H1 (cell line): Measurements from ENCODE around the gene HOXA11. TPM values are rescaled to one million over a fixed set of nuclear protein-coding genes. Genes with fewer than 3 reads are reported as not detected.

Experiments
- BRCA1 ChIP-seq: IDR thresholded peaks from 2 replicates; pipeline ENCODE4 v1.6.1; 2012; ENCODE audit warnings: low read depth, low read length, improper control_type of control experiment
- CHD7 ChIP-seq: fragments of 300-600 bp; sonication (generic); IDR thresholded peaks from 2 replicates; pipeline ENCODE4 v1.7.1; 2012; ENCODE audit warnings: low read length, moderate library complexity, mild to moderate bottlenecking, inconsistent platforms; ENCODE audit not compliant: insufficient replicate concordance
- FOSL1 ChIP-seq: IDR thresholded peaks from 2 replicates; pipeline ENCODE4 v1.6.1; 2011; ENCODE audit warnings: mild to moderate bottlenecking, low read depth, low read length, moderate library complexity; ENCODE audit not compliant: insufficient read depth
- KDM5A ChIP-seq: fragments of 200-600 bp; IDR thresholded peaks from 2 replicates; pipeline ENCODE4 v1.7.1; 2012; ENCODE audit warnings: mild to moderate bottlenecking, low read length, inconsistent platforms, mixed read lengths
- MAFK ChIP-seq: IDR thresholded peaks from 2 replicates; pipeline ENCODE4 v1.6.1; 2012; ENCODE audit warnings: low read depth, mild to moderate bottlenecking, improper control_type of control experiment, low read length
- RFX5 ChIP-seq: IDR thresholded peaks from 2 replicates; pipeline ENCODE4 v1.6.1; 2011; ENCODE audit warnings: low read depth, low read length, improper control_type of control experiment, borderline replicate concordance
- RNF2 ChIP-seq: fragments of 200-900, 300-1000 bp; sonication (generic); IDR thresholded peaks from 2 replicates; pipeline ENCODE4 v1.7.1; 2016; ENCODE audit warnings: borderline replicate concordance, low read depth, mild to moderate bottlenecking, antibody characterized with exemption, low read length; ENCODE audit not compliant: poor library complexity, severe bottlenecking; ENCODE audit errors: missing control alignments
- SAP30 ChIP-seq: fragments of 300-600 bp; sonication (generic); IDR thresholded peaks from 2 replicates; pipeline ENCODE4 v1.7.1; 2012; ENCODE audit warnings: low read length, moderate library complexity, mild to moderate bottlenecking, inconsistent platforms; ENCODE audit not compliant: insufficient read depth, insufficient replicate concordance
- SUZ12 ChIP-seq: fragments of 200-600 bp; sonication (generic); IDR thresholded peaks from 2 replicates; pipeline ENCODE4 v1.6.1; 2012; ENCODE audit warnings: mild to moderate bottlenecking, inconsistent platforms, low read length, moderate library complexity, mixed read lengths
- TBP ChIP-seq: IDR thresholded peaks from 2 replicates; pipeline ENCODE4 v1.6.1; 2011; ENCODE audit warnings: low read depth, low read length, improper control_type of control experiment
- polyA plus RNA-seq, 7 experiments: library from polyadenylated mRNA; depleted of rRNA in 3 of 7; stranded (reverse) in 5 of 7; unstranded in 2 of 7; fragments of >200 nt in 5 of 7; fragments of 200-250 nt in 2 of 7; gene quantifications; 1 replicate in 5 of 7; 2 replicates in 1 of 7; 4 replicates in 1 of 7; pipeline versions ENCODE4 v1.2.1 to v1.2.3, GENCODE V29; 2011 to 2013; ENCODE audit warnings: missing spikeins in 2 of 7, mixed read lengths in 2 of 7
- total RNA-seq: library from RNA; stranded (reverse); fragmentation: NEBNext Ultra II Directional; extraction: Animal tissue kit (Norgen Biotek cat#: 25700); gene quantifications from 2 replicates; pipeline ENCODE4 v1.2.1, GENCODE V29; 2021

The HOXA11 gene
- total and polyA plus RNA-seq, 2 of the 8 experiments (the other 6 are each of a cell fraction or from before 2014, with no cell fraction given), result not detected

- no peak for TF ChIP-seq CHD7
- no peak for TF ChIP-seq KDM5A
- peak; percentile 69 for TF ChIP-seq SUZ12
- TF ChIP-seq FOSL1, result no peak
- peak; percentile 68 for TF ChIP-seq RNF2
- TF ChIP-seq TBP, result no peak
- no peak for TF ChIP-seq MAFK
- no peak for TF ChIP-seq SAP30
- no peak for TF ChIP-seq RFX5
- TF ChIP-seq BRCA1, result no peak
These were observed 27.2 kb downstream of the HOXA11 start (continued) for GRCh38 chr7:27157702-27158431.
